Spleen (tissue), 11 donors: ENCODE results near the gene DOCK9. TPM values are rescaled to one million over a fixed set of nuclear protein-coding genes. Genes with fewer than 3 reads are reported as not detected.

Experiments
- DNase-seq: peaks from one replicate; pipeline ENCODE4 v3.0.0-alpha.2; 2020
- H3K27ac ChIP-seq, 8 donors: fragments of 200-600 bp; sonication (generic) in 7 of 8; 1 replicate in 4 of 8; 2 replicates in 4 of 8; pipeline versions ENCODE4 v1.5.0 to v1.8.0; 2016 to 2021; ENCODE audit warnings: inconsistent platforms in 4 of 8, mild to moderate bottlenecking in 4 of 8, moderate library complexity in 1 of 8
- H3K27me3 ChIP-seq, 7 donors: fragments of 200-600 bp; sonication (generic) in 6 of 7; replicated peaks in 1 of 7; 1 replicate in 4 of 7; 2 replicates in 3 of 7; pipeline versions ENCODE4 v1.5.0 to v1.8.0; 2016 to 2021; ENCODE audit warnings: inconsistent platforms in 3 of 7, mild to moderate bottlenecking in 1 of 7
- H3K36me3 ChIP-seq, 6 donors: fragments of 200-600 bp; sonication (generic) in 5 of 6; 1 replicate in 4 of 6; 2 replicates in 2 of 6; pipeline versions ENCODE4 v1.5.0 to v1.8.0; 2016 to 2021; ENCODE audit warnings: inconsistent platforms in 2 of 6
- H3K4me1 ChIP-seq, 6 donors: fragments of 200-600 bp; sonication (generic) in 5 of 6; 1 replicate in 3 of 6; 2 replicates in 3 of 6; pipeline versions ENCODE4 v1.5.0 to v1.8.0; 2016 to 2021; ENCODE audit warnings: inconsistent platforms in 3 of 6
- H3K4me3 ChIP-seq, 8 donors: fragments of 200-600 bp; sonication (generic) in 7 of 8; 1 replicate in 4 of 8; 2 replicates in 4 of 8; pipeline versions ENCODE4 v1.5.0 to v1.8.0; 2016 to 2021; ENCODE audit warnings: inconsistent platforms in 4 of 8, mild to moderate bottlenecking in 4 of 8, moderate library complexity in 2 of 8
- H3K9me3 ChIP-seq, 8 donors: fragments of 200-600 bp; sonication (generic) in 7 of 8; 1 replicate in 4 of 8; 2 replicates in 4 of 8; pipeline versions ENCODE4 v1.5.0 to v1.8.0; 2016 to 2021; ENCODE audit warnings: inconsistent platforms in 4 of 8
- POLR2A ChIP-seq, 3 donors: fragments of 450-650 bp; IDR thresholded peaks; one replicate each; pipeline ENCODE4 v1.5.1; 2017; ENCODE audit warnings: antibody characterized with exemption in 3 of 3, mild to moderate bottlenecking in 1 of 3
- POLR2AphosphoS5 ChIP-seq, 3 donors: sonication (generic); formaldehyde crosslinking; IDR thresholded peaks; one replicate each; pipeline ENCODE4 v1.5.1; 2017; ENCODE audit warnings: antibody characterized with exemption in 3 of 3
- WGBS, 5 donors: extraction: QIAGEN DNeasy Blood & Tissue Kit in 3 of 5; methylation state at CpG; one replicate each; pipeline versions ENCODE4 v1.1.5 to v1.1.7; 2013 to 2018; 5-methylcytosine and 5-hydroxymethylcytosine counted together
- intact Hi-C: fragments of 100-400 bp; cut with DNase I; formaldehyde crosslinking; loops from one replicate; pipeline ENCODE4 v1.15.0; 2023; ENCODE audit warnings: low total_unique reads
- polyA plus RNA-seq, 3 donors: library from polyadenylated mRNA; stranded (reverse); fragments of 200-250 nt; gene quantifications; one replicate each; pipeline ENCODE4 v1.2.1, GENCODE V29; 2013
- total RNA-seq, 7 donors: library from RNA; depleted of rRNA in 3 of 7; stranded (reverse); fragments of >200 nt in 3 of 7; fragmentation: NEBNext Ultra II Directional in 4 of 7; extraction: Animal tissue kit (Norgen Biotek cat#: 25700) in 4 of 7; gene quantifications; one replicate each; pipeline versions ENCODE4 v1.1.0 to v1.2.1, GENCODE V29; 2016 to 2021
- TF ChIP-seq, protein P1 (sequence below), 11 experiments: fragments of 200-600 bp in 7 of 11; fragments of 450-650 bp in 4 of 11; sonication (generic) in 4 of 11; IDR thresholded peaks in 8 of 11; conservative IDR thresholded peaks in 3 of 11; 1 replicate in 7 of 11; 2 replicates in 4 of 11; pipeline versions ENCODE4 v1.4.0 to v1.8.0; 2016 to 2021; ENCODE audit warnings: antibody characterized with exemption in 11 of 11, inconsistent platforms in 4 of 11, mild to moderate bottlenecking in 1 of 11
- donor health status: healthy with polysubstance abuse.
- donor health status: DM: no; HTN: no; CAD: no; lungs with moderate emphysema.
- donor health status: DM: no; HTN: no; CAD: no.
- donor health status: Bipolar disorder and iron deficiency.
- donor health status: healthy.
- donor health status: DM: no; HTN: no; CAD: no.
- donor health status: DM: yes; HTN: yes; CAD: no.

Gene DOCK9
- total and polyA plus RNA-seq, 10 donors: 6.9 to 53.3 (median 47.6) TPM

DNA sequence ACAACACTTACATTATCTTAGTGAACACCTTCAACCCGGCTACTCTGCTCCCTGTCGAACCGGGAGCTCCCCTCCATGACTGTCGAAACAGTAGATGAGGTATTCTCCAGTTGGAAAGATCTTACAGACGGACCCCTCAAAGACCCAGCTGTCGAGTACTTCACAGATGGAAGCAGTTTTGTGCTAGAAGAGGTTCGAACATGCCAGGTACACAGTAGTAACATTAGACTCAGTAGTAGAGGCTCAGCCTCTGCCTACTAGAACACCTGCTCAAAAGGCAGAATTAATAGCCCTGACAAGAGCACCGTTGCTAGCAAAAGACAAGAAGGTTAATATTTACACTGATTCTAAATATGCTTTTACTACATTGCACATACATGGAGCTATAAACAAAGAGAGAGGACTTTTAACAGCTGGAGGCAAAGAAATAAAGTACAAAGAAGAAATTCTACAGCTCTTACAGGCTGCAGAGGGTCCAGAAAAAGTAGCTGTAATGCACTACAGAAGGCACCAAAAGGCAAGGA, 211.8 kb downstream of the DOCK9 start:
- DNase-seq: no peak

DNA sequence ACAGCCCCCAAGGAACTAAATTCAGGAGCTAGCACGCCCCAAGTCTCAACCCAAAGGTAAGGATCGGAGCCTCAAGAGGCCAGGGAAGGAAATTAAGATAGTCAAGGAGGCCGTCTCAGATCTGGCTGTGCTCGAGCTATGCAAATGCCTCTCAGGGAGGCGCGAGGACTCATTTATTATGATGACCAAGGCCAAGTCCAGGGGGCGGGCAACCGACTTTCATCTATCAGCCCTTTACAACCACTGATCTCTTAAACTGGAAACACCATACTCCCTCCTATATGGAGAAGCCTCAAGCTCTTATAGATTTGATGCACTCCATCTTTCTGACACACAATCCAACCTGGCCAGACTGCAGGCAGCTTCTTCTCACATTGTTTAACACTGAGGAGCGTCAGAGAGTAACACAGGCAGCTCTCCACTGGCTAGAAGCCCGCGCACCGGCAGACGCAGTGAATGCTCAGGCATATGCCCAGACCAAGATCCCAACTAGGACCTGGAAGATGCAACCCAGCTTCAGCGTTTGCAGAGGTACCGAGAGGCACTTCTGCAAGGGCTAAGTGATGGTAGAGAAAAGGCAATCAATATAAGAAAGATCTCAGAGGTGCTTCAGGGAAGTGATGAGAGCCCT, 215.8 kb downstream of the DOCK9 start:
- TF ChIP-seq, protein P1, sequence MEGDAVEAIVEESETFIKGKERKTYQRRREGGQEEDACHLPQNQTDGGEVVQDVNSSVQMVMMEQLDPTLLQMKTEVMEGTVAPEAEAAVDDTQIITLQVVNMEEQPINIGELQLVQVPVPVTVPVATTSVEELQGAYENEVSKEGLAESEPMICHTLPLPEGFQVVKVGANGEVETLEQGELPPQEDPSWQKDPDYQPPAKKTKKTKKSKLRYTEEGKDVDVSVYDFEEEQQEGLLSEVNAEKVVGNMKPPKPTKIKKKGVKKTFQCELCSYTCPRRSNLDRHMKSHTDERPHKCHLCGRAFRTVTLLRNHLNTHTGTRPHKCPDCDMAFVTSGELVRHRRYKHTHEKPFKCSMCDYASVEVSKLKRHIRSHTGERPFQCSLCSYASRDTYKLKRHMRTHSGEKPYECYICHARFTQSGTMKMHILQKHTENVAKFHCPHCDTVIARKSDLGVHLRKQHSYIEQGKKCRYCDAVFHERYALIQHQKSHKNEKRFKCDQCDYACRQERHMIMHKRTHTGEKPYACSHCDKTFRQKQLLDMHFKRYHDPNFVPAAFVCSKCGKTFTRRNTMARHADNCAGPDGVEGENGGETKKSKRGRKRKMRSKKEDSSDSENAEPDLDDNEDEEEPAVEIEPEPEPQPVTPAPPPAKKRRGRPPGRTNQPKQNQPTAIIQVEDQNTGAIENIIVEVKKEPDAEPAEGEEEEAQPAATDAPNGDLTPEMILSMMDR (IDR thresholded peaks at IDR 0.05 in 8 of 11, conservative IDR thresholded peaks at IDR 0.05 in 3 of 11): no peak
- no peak for TF ChIP-seq POLR2A (IDR thresholded peaks at IDR 0.05)
- Histone ChIP-seq H3K36me3 (no peaks in the 10 kb centered on the region), H3K9me3 (peaks cover 0 to 16% (median 13%) of the 10 kb centered on the region in 8 donors), H3K4me3 (peak overlapping the region in 2 of 8 donors; percentile 25 to 49), H3K27me3 (peaks cover 0 to 17% (median 0%) of the 10 kb centered on the region in 7 donors), H3K27ac (no peak overlapping the region), H3K4me1 (no peaks in the 10 kb centered on the region)
- intact Hi-C loops: no loop called here
- 75 to 85% (median 81%) methylated on average over 15 of the region's 15 CpGs for WGBS, 5 donors
- no peak for DNase-seq

More for the DNA sequence above, 211.8 kb downstream of the DOCK9 start:
- WGBS, 5 donors: 81 to 89% (median 85%) methylated on average over 8 of the region's 8 CpGs
- Histone ChIP-seq H3K4me1 (no peaks in the 10 kb centered on the region), H3K27me3 (peaks cover 0 to 17% (median 0%) of the 10 kb centered on the region in 7 donors), H3K27ac (no peak overlapping the region), H3K36me3 (no peaks in the 10 kb centered on the region), H3K4me3 (no peak overlapping the region), H3K9me3 (no peaks in the 10 kb centered on the region)
- TF ChIP-seq POLR2AphosphoS5 (IDR thresholded peaks at IDR 0.05) (no peak), POLR2A (IDR thresholded peaks at IDR 0.05) (no peak)
- TF ChIP-seq, protein P1 (IDR thresholded peaks at IDR 0.05 in 8 of 11, conservative IDR thresholded peaks at IDR 0.05 in 3 of 11): no peak
- intact Hi-C loops: no loop called here

DNA sequence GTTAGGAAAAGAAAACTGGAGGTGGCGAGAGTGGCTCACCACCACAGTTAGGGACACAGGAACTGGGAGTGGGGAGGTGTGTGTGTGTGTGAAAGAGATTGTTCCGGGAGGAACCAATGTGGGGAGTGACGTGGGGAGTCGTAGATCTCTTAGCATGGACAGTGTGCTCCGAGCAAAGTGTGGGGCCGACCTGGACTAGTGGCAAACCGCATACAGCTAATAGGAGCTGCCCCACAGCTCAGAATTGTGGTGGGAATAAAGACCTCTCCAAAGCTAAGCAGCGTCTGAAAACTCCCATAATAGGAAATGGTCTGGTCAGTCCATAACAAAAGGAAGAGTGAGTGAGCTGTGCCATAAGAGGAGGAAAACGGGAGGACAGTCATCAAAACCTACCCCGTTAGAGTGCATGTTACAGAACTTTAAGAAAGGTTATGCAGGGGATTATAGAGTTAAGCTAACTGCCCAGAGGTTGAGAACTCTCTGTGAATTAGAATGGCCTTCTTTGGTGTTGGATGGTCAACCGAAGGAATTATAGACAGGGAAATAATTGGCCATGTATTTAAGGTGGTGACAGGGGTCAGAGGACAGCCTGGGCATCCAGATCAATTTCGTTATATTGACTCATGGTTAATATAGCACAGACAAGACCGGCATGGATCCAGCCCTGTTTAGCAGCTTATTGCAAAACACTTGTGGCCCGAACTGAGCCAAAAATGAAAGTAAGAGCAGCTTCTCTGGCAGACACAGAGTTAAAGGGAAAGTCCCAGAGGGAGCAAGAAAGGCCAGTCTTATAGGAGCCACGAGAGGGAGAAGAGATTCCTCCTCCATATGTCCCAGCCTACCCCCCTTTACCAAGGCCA, 216.5 kb downstream of the DOCK9 start:
- Histone ChIP-seq H3K27me3 (peaks cover 0 to 12% (median 0%) of the 10 kb centered on the region in 7 donors), H3K4me3 (peak overlapping the region in 2 of 8 donors; percentile 25 to 49), H3K9me3 (peaks cover 0 to 16% (median 13%) of the 10 kb centered on the region in 8 donors), H3K4me1 (no peaks in the 10 kb centered on the region), H3K36me3 (no peaks in the 10 kb centered on the region), H3K27ac (no peak overlapping the region)
- intact Hi-C loops: no loop called here
- 66 to 74% (median 72%) methylated on average over 15 of the region's 15 CpGs for WGBS, 5 donors
- TF ChIP-seq POLR2AphosphoS5 (IDR thresholded peaks at IDR 0.05) (no peak), POLR2A (IDR thresholded peaks at IDR 0.05) (no peak)
- TF ChIP-seq, protein P1 (IDR thresholded peaks at IDR 0.05 in 8 of 11, conservative IDR thresholded peaks at IDR 0.05 in 3 of 11): no peak
- no peak for DNase-seq

DNA sequence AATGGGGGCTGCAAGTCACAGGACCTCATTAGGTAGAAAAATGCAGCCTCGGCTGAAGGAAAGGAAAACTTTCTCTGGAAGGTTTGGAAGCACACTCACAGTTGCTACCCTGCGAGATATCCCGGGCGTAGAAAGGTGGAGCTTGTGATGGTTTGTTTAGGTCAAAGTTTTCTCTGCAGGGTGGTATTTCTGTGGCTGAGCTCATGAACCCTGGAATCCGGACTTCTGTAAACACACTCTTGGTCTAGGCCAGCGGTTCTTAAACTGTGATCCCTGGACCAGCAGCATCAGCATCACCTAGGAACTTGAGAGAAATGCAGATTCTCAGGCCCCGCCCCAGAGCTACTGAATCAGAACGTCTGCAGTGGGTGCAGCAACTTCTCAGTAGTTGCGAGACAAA, 222.1 kb downstream of the DOCK9 start:
- TF ChIP-seq, protein P1 (IDR thresholded peaks at IDR 0.05 in 8 of 11, conservative IDR thresholded peaks at IDR 0.05 in 3 of 11): no peak
- TF ChIP-seq POLR2A (IDR thresholded peaks at IDR 0.05): no peak
- TF ChIP-seq POLR2AphosphoS5 (IDR thresholded peaks at IDR 0.05): no peak
- Histone ChIP-seq H3K9me3 (peaks cover 0 to 32% (median 15%) of the 10 kb centered on the region in 8 donors), H3K4me1 (peaks cover 0 to 14% (median 12%) of the 10 kb centered on the region in 6 donors), H3K27ac (no peak overlapping the region), H3K4me3 (no peak overlapping the region), H3K27me3 (peaks cover 0 to 49% (median 27%) of the 10 kb centered on the region in 7 donors), H3K36me3 (no peaks in the 10 kb centered on the region)
- WGBS, 5 donors: 79 to 89% (median 86%) methylated on average over 9 of the region's 9 CpGs
- intact Hi-C loops: no loop called here
- no peak for DNase-seq
